Measurements from ENCODE around the gene HCFC1.
"Not testable (repeated sequence)": the region's sequence is repeated elsewhere in the genome, so short reads cannot be mapped to it uniquely, and the experiment has no call there.

- TF ChIP-seq, protein P1, sequence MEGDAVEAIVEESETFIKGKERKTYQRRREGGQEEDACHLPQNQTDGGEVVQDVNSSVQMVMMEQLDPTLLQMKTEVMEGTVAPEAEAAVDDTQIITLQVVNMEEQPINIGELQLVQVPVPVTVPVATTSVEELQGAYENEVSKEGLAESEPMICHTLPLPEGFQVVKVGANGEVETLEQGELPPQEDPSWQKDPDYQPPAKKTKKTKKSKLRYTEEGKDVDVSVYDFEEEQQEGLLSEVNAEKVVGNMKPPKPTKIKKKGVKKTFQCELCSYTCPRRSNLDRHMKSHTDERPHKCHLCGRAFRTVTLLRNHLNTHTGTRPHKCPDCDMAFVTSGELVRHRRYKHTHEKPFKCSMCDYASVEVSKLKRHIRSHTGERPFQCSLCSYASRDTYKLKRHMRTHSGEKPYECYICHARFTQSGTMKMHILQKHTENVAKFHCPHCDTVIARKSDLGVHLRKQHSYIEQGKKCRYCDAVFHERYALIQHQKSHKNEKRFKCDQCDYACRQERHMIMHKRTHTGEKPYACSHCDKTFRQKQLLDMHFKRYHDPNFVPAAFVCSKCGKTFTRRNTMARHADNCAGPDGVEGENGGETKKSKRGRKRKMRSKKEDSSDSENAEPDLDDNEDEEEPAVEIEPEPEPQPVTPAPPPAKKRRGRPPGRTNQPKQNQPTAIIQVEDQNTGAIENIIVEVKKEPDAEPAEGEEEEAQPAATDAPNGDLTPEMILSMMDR (IDR thresholded peaks at IDR 0.05), result not testable (repeated sequence)
- not testable (repeated sequence) for TF ChIP-seq POLR2A (IDR thresholded peaks at IDR 0.05)
Observed at GRCh38 chrX:153994398-153994797, 22.8 kb upstream of the HCFC1 start.

Measured in testis (tissue), 2 donors.